GM06990 (cell line): ENCODE results near the gene CYP4F22.
"Not testable (repeated sequence)": the region's sequence is repeated elsewhere in the genome, so short reads cannot be mapped to it uniquely, and the experiment has no call there.

Experiments used
- DNase-seq: peaks from one replicate; pipeline ENCODE4 v3.0.0-alpha.2; 2011; ENCODE audit not compliant: insufficient read length; ENCODE audit errors: extremely low read depth
- H3K27me3 ChIP-seq: replicated peaks from 2 replicates; pipeline ENCODE4 v1.6.0; 2011; ENCODE audit warnings: low read length; ENCODE audit not compliant: control insufficient read depth, insufficient read depth
- H3K36me3 ChIP-seq: 2 replicates; pipeline ENCODE4 v1.5.1; 2011; ENCODE audit warnings: low read length; ENCODE audit not compliant: control insufficient read depth, insufficient read depth
- H3K4me3 ChIP-seq: replicated peaks from 2 replicates; pipeline ENCODE4 v1.5.1; 2011; ENCODE audit warnings: low read depth, mild to moderate bottlenecking, control low read depth, low read length
- TF ChIP-seq, protein P1 (sequence below): IDR thresholded peaks from 2 replicates; pipeline ENCODE4 v1.5.1; 2011; ENCODE audit warnings: low read length, control low read depth, mild to moderate bottlenecking, inconsistent platforms; ENCODE audit not compliant: insufficient read depth, poor library complexity, severe bottlenecking

CYP4F22 gene

DNA sequence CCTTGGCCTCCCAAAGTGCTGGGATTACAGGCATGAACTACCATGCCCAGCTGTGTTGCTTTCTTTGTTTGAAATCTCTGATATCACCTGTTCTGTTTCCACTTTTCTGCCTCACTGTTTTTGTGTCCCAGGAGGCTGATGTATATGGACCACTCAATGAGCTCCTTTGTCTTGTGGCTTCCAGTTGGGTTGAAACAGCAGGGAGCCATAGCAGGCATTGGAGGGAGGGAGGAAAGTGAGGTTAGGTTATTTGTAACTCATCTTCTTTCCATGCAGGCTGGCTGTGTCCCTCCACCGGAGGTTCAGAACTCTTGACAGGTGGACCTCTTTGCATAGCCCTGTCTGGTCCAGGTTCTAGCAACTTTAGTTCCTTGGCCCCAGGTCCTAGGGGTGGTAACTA is 6.1 kb upstream of the CYP4F22 start:
- TF ChIP-seq, protein P1, sequence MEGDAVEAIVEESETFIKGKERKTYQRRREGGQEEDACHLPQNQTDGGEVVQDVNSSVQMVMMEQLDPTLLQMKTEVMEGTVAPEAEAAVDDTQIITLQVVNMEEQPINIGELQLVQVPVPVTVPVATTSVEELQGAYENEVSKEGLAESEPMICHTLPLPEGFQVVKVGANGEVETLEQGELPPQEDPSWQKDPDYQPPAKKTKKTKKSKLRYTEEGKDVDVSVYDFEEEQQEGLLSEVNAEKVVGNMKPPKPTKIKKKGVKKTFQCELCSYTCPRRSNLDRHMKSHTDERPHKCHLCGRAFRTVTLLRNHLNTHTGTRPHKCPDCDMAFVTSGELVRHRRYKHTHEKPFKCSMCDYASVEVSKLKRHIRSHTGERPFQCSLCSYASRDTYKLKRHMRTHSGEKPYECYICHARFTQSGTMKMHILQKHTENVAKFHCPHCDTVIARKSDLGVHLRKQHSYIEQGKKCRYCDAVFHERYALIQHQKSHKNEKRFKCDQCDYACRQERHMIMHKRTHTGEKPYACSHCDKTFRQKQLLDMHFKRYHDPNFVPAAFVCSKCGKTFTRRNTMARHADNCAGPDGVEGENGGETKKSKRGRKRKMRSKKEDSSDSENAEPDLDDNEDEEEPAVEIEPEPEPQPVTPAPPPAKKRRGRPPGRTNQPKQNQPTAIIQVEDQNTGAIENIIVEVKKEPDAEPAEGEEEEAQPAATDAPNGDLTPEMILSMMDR, result no peak
- no peak overlapping the region for H3K4me3 ChIP-seq
- DNase-seq, result no peak
- no peaks in the 10 kb centered on the region for H3K36me3 ChIP-seq
- H3K27me3 ChIP-seq, result no peaks in the 10 kb centered on the region

DNA sequence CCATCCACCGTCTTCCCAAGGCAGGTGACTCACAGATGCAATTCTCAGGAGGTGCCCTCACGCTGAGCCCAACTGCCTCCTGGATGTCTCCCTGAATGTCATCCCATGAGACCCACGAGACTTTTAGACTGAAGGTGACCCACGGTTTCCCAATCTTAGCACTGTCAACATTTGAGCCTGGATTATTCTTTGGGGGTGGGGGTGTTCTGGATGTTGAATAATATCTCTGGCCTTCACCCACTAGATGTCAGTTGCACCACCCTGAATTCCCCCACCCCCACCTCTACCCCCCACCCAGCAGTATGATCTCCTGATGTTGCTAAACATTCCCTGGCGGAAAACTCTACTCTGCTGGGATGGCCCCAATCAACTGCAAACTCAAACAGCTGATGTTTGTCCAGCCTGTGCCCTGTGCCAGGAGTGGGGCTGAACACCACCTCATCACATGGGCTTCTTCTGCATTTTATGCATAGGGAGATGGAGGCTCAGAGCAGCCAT is 2.2 kb upstream of the CYP4F22 start:
- Histone ChIP-seq H3K36me3 (no peaks in the 10 kb centered on the region), H3K27me3 (0 out of 2 replicates have a peak, but pooled peaks cover 1% of the 10 kb centered on the region), H3K4me3 (no peak overlapping the region)
- TF ChIP-seq, protein P1, result no peak
- no peak for DNase-seq

DNA sequence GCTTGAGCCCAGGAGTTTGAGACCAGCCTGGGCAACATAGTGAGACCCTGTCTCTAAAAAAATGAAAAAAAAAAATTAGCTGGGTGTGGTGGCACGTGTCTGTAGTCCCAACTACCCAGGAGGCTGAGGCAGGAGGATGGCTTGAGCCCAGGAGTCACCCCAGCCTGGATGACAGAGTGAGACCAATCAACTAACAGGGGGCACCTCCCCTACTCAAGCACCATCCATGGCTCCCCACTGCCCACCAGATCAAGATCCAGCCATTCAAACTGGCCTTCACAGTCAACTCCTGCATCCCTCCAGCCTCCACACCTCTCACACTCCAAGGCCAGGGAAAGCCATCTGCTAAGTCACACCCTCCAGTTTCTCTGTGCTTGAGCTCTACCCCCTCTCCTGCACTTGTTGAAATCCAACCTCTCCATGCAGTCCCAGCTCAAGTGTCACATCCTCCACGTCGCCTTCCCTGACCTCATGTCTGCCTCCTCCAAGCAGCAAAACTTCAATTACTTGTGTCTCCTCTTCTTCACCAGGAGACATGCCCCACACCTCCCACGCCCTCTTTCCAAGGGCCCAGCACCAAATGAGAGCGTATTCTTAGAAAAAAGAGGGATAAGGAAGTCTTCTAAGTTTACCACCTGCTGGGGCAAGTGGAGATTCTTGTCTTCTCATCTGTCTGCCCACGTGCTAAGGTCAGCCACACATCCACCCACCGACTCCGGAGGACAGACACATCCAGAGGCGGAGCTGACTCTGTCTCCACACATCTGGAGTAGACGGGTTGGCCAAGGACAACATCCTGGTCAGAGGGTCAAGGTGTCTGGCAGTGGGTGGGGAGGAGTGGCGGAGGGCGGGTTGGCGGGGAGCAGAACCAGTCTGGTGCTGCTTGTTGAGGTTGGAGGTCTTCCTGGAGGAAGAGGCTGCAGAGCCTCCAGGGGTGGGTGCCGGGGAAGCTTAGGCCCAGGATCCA is 974 bp upstream of the CYP4F22 start:
- TF ChIP-seq, protein P1, result no peak
- Histone ChIP-seq H3K27me3 (0 out of 2 replicates have a peak, but pooled peaks cover 1% of the 10 kb centered on the region), H3K36me3 (no peaks in the 10 kb centered on the region), H3K4me3 (no peak overlapping the region)
- DNase-seq, result no peak

DNA sequence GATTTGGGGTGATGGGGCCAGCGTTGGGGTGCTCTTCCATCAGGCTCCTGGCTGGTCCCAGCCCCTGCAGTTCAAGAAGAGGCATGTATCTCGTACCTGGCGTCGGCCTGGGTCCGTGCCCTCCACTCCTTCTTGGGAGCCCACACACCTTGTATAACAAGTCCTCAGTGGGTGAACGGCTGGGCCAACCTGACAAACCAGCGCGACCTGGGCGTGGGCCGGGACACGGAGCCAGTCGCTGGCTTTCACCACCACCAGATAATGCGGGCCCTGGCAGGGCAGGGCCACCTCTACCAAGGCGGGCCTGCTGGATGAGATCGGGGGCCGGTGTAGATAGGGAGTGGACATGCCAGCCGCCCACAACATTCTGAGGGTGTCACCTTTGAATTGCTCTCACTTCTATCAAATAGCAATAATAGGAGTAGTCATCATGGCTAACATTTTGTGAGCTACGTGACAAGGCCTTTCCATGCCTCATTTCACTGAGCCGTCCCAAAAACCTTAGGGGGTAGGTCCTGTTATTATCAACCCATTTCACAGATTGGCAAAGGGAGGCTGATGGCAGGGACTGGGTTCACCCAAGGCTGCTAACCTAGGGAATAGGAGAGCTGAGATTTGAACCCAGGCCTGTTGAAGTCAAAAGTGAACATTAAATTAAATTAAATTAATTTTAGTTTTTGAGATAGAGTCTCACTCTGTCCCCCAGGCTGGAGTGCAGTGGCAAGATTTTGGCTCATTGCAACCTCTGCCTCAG is 3.5 kb downstream of the CYP4F22 start:
- H3K36me3 ChIP-seq, result no peaks in the 10 kb centered on the region
- no peak for DNase-seq
- TF ChIP-seq, protein P1, result no peak
- 0 out of 2 replicates have a peak, but pooled peaks cover 1% of the 10 kb centered on the region for H3K27me3 ChIP-seq
- H3K4me3 ChIP-seq, result no peak overlapping the region

DNA sequence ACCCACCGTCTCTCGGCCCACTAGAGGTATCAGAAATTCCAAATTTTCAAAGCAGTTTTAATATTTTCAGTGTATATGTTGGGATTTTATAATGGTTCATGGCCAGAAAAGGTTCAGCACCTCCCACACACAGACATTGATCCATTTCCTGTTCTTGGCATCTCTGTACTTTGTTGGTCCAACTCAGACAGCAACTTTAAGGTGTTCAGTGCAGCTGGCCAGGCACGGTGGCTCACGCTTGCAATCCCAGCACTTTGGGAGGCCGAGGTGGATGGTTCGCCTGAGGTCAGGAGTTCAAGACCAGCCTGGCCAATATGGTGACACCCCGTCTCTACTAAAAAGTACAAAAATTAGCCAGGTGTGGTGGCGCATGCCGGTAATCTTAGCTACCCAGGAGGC is 6.9 kb downstream of the CYP4F22 start:
- not testable (repeated sequence) for DNase-seq, H3K36me3 ChIP-seq, H3K4me3 ChIP-seq, H3K27me3 ChIP-seq

DNA sequence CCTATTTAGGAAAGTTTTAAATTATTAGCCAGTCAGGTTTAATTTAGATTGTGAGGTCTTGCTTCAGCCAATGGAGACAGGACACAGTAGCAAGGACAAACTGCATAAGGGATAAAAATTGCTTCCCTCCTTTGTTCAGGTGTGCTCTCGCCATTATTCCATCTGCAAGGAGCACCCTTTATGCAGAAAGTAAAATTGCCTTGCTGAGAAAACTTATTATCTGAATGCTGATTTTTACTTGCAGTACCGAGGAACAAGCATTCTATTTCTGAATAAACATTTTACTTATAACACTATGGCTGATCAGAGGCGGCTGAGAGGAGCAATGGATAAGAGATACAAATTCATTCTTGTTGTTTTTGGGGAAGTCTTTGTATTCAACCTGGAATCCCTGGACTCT is 8.0 kb downstream of the CYP4F22 start:
- no peaks in the 10 kb centered on the region for H3K36me3 ChIP-seq
- DNase-seq, result no peak
- no peaks in the 10 kb centered on the region for H3K27me3 ChIP-seq
- TF ChIP-seq, protein P1, result no peak
- no peak overlapping the region for H3K4me3 ChIP-seq
